ENCODE results near the gene MAP2K5.

MAP2K5 gene

GRCh38 chr15:67506775-67507747 lies 35.4 kb upstream of the MAP2K5 start:
- peaks cover 5% of the 10 kb centered on the region for H3K4me1 ChIP-seq (ENCODE audit: control insufficient read depth, insufficient read depth, low read length)
- ChIA-PET POLR2A (interaction anchor here (1.1 kb wide), 1 partner anchor 315 kb away, joined by 3 read pairs; no protein-coding TSS in a partner anchor), CTCF (no interaction called here)
- TF ChIP-seq ZBTB17 (tag by site-specific recombination; IDR thresholded peaks at IDR 0.05) (0 out of 2 replicates have a peak, but pooled peaks have one; percentile 21), ATF2 (tag by site-specific recombination; IDR thresholded peaks at IDR 0.05; ENCODE audit: low read depth) (0 out of 2 replicates have a peak, but pooled peaks have one; percentile 3), ZNF169 (tag by site-specific recombination; IDR thresholded peaks at IDR 0.05) (no peak), GLI2 (tag by site-specific recombination; IDR thresholded peaks at IDR 0.05; ENCODE audit: borderline replicate concordance, low read depth) (no peak), PRDM10 (tag by site-specific recombination; IDR thresholded peaks at IDR 0.05) (peak; percentile 25; the same call in 1 of the 2 replicates), ZNF350 (tag by site-specific recombination; IDR thresholded peaks at IDR 0.05) (0 out of 2 replicates have a peak, but pooled peaks have one; percentile 23)
- no peak overlapping the region for H3K27ac ChIP-seq (ENCODE audit: extremely low read depth, low read depth, low read length)
- no peak overlapping the region for H3K4me3 ChIP-seq (ENCODE audit: low read depth, low read length)
- no peaks in the 10 kb centered on the region for H3K36me3 ChIP-seq (ENCODE audit: control insufficient read depth in 2 of 2, insufficient read depth in 1 of 2, low read length in 2 of 2)
- H3K9me3 ChIP-seq (ENCODE audit: control insufficient read depth, insufficient read depth, low read depth, low read length), result no peaks in the 10 kb centered on the region

GRCh38 chr15:67508407-67508806 lies 34.1 kb upstream of the MAP2K5 start:
- Histone ChIP-seq H3K27ac (ENCODE audit: extremely low read depth, low read depth, low read length) (no peak overlapping the region), H3K4me1 (ENCODE audit: control insufficient read depth, insufficient read depth, low read length) (peaks cover 10% of the 10 kb centered on the region), H3K9me3 (ENCODE audit: control insufficient read depth, insufficient read depth, low read depth, low read length) (no peaks in the 10 kb centered on the region), H3K4me3 (ENCODE audit: low read depth, low read length) (no peak overlapping the region), H3K36me3 (ENCODE audit: control insufficient read depth in 2 of 2, insufficient read depth in 1 of 2, low read length in 2 of 2) (no peaks in the 10 kb centered on the region; a peak in 1 of 3 replicates)
- ChIA-PET CTCF (interaction anchor here (0.6 kb wide), 1 partner anchor 166 kb away, joined by 3 read pairs; no protein-coding TSS in a partner anchor), POLR2A (interaction anchor here (0.7 to 1.3 kb wide), 4 partner anchors 13 to 1947 kb away, joined by 3 to 4 read pairs (median 3); no protein-coding TSS in a partner anchor)
- no peak for TF ChIP-seq ZNF777 (tag by site-specific recombination; IDR thresholded peaks at IDR 0.05; ENCODE audit: borderline replicate concordance)
- TF ChIP-seq ZNF626 (tag by site-specific recombination; IDR thresholded peaks at IDR 0.05), result no peak
- no peak for TF ChIP-seq GLIS2 (tag by site-specific recombination; IDR thresholded peaks at IDR 0.05)
- TF ChIP-seq REPIN1 (tag by site-specific recombination; IDR thresholded peaks at IDR 0.05; ENCODE audit: low read depth), result no peak
- TF ChIP-seq PRDM1 (tag by site-specific recombination; IDR thresholded peaks at IDR 0.05), result no peak
- TF ChIP-seq ZNF354C (tag by site-specific recombination; IDR thresholded peaks at IDR 0.05; ENCODE audit: borderline replicate concordance, low read depth), result no peak
- no peak for TF ChIP-seq ZEB2 (tag by site-specific recombination; IDR thresholded peaks at IDR 0.05)
- no peak for TF ChIP-seq ZNF707 (tag by site-specific recombination; IDR thresholded peaks at IDR 0.05)
- TF ChIP-seq KLF9 (tag by site-specific recombination; IDR thresholded peaks at IDR 0.05; ENCODE audit: low read depth), result no peak
- TF ChIP-seq ZNF248 (tag by site-specific recombination; IDR thresholded peaks at IDR 0.05), result no peak
- TF ChIP-seq ZSCAN16 (tag by site-specific recombination; IDR thresholded peaks at IDR 0.05), result no peak
- no peak for TF ChIP-seq FEZF1 (tag by site-specific recombination; IDR thresholded peaks at IDR 0.05)
- TF ChIP-seq, protein P1, sequence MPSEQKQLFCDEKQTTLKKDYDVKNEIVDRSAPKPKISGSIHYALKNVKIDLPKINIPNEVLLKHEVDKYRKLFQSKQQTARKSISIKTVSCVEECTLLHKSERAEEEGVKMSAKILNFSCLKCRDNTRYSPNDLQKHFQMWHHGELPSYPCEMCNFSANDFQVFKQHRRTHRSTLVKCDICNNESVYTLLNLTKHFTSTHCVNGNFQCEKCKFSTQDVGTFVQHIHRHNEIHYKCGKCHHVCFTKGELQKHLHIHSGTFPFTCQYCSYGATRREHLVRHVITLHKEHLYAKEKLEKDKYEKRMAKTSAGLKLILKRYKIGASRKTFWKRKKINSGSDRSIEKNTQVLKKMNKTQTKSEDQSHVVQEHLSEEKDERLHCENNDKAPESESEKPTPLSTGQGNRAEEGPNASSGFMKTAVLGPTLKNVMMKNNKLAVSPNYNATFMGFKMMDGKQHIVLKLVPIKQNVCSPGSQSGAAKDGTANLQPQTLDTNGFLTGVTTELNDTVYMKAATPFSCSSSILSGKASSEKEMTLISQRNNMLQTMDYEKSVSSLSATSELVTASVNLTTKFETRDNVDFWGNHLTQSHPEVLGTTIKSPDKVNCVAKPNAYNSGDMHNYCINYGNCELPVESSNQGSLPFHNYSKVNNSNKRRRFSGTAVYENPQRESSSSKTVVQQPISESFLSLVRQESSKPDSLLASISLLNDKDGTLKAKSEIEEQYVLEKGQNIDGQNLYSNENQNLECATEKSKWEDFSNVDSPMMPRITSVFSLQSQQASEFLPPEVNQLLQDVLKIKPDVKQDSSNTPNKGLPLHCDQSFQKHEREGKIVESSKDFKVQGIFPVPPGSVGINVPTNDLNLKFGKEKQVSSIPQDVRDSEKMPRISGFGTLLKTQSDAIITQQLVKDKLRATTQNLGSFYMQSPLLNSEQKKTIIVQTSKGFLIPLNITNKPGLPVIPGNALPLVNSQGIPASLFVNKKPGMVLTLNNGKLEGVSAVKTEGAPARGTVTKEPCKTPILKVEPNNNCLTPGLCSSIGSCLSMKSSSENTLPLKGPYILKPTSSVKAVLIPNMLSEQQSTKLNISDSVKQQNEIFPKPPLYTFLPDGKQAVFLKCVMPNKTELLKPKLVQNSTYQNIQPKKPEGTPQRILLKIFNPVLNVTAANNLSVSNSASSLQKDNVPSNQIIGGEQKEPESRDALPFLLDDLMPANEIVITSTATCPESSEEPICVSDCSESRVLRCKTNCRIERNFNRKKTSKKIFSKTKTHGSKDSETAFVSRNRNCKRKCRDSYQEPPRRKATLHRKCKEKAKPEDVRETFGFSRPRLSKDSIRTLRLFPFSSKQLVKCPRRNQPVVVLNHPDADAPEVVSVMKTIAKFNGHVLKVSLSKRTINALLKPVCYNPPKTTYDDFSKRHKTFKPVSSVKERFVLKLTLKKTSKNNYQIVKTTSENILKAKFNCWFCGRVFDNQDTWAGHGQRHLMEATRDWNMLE (tag by site-specific recombination; conservative IDR thresholded peaks at IDR 0.05; ENCODE audit: low read depth), result no peak
- no peak for TF ChIP-seq ZNF530 (tag by site-specific recombination; IDR thresholded peaks at IDR 0.05; ENCODE audit: low read depth)
- TF ChIP-seq ZNF311 (tag by site-specific recombination; IDR thresholded peaks at IDR 0.05; ENCODE audit: borderline replicate concordance), result no peak
- TF ChIP-seq IKZF3 (tag by site-specific recombination; IDR thresholded peaks at IDR 0.05), result no peak
- TF ChIP-seq ZNF302 (tag by site-specific recombination; IDR thresholded peaks at IDR 0.05; ENCODE audit: low read depth), result no peak
- TF ChIP-seq ZFP41 (tag by site-specific recombination; IDR thresholded peaks at IDR 0.05; ENCODE audit: borderline replicate concordance), result no peak
